GM19452 (cell line): ENCODE results near the gene RCOR2.

Experiments
- ATAC-seq: cut with Tn5 transposase; IDR thresholded peaks from one replicate; pipeline ENCODE4 v1.9.1; 2021; ENCODE audit not compliant: unreplicated experiment

RCOR2 gene

DNA sequence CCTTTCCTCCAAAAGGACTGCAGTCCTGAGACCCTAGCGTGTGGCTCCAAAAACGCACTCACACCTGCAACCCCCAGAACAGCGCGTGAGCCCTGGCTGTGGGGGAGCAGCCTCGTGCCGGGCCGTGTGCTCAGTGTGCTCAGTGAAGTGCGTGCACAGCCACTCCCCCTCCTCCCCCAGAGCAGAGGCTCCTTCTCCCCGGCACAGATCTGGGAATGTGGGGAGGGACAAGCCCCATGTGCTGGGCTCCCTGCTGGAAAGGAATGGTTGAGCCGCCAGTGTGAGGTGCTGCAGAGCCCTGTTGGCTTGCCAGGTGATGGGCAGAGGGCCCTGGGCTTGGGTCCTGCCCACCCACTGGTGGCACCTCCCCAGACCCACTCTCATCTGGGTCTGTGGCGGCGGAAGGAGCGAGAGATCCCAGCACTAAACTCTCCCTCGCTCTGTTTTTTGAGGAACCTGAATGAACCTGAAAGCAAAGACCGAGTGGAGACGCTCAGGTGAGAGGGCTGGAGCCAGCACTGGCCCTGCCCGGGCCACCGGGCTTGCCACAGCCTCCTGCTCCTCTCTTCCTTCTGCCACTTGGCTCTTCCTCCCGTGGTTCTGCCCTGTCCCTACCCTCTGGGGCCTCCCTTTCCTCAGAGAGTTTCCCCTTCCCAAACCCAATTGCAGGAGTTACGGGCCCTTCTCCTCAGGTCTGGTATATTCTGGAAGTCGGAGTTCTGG, 9.0 kb downstream of the RCOR2 start:
- ATAC-seq = no peak

DNA sequence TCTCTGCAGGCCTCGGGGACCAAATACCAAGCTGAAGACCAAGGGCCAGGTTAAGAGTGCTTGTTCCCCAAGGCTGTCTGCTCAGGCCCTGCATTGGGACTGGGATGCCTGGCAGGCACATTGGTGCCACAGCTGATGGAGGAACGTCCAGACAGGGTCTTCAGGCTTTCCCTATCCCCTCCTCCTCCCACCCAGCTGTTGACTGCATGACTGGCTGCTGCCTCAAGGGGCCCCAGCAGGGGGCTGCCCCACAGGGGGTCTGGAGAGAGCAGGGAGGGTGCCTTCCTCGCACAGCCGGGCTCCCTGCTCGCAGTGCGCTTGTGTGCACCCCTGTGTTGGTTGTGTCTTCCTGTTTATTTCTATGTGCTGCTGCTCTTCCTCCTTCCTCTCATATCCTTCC, 9.9 kb downstream of the RCOR2 start:
- ATAC-seq = no peak

DNA sequence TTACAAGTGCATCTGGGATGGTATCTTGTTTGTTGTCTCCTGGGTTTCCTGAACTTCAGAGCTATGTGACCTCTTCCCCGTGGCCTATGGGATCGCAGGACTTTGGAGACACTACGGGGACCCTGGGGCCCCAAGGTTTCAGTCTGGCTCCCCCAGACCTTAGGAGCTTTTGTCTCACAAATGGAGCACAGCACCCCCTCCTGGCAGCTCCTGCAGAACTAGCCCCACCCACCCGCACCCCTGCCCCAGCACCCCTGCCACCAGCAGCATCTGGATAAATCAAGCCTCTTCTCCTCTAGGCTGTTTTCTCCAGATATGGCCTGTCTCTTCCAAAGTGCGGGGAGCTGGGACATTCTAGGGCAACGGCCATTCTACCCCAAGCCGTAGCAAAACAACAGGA, 10.4 kb downstream of the RCOR2 start:
- no peak for ATAC-seq

DNA sequence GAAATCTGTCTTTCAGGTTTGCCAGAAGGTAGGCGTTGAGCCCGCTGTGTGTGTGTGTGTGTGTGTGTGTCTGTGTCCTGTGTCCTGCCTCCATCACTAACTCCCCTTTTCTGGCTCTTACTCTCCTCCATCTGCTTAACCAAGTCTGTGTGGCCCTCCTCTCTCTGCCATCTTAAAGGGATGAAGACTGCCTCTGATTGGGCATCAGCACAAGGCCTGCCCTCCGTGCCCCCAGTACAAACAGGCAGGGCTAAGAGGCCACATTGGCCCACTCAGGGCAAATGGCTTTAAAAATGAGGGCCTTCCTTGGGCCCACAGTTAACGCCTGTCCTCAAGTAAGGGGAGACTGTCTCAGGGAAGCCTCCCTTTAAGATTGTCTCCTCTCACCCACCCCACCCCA, 10.9 kb downstream of the RCOR2 start:
- ATAC-seq = no peak

DNA sequence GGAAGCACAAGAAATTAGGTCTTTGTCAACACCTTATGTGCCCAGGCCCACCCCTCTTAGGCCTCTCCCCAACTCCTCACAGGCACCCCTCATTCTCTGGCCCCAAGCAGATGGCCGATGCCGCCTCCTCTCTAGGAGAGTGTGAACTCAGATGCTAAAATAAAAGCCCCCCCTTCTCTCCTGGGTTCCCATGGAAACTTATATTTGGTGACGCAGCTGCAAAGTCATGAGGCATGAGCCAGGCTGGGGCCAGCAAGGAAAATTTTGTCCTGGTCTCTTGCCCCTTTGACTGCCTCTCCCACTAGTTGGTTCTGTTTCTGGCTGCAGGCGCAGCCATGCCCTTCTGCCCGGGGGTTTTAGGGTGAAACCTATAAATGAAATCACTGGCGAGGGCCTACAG, 11.8 kb downstream of the RCOR2 start:
- no peak for ATAC-seq

DNA sequence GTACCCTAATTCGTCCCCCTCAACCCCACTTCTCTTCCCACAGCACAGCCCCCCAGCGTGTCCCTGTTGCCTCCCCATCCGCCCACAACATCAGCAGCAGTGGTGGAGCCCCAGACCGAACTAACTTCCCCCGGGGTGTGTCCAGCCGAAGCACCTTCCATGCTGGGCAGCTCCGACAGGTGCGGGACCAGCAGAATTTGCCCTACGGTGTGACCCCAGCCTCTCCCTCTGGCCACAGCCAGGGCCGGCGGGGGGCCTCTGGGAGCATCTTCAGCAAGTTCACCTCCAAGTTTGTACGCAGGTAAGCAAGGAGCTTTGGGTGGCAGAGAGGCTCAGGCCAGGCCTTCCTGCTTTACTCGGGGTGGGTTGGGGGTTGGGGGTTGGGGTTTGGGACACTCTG, 12.2 kb downstream of the RCOR2 start:
- ATAC-seq = no peak

DNA sequence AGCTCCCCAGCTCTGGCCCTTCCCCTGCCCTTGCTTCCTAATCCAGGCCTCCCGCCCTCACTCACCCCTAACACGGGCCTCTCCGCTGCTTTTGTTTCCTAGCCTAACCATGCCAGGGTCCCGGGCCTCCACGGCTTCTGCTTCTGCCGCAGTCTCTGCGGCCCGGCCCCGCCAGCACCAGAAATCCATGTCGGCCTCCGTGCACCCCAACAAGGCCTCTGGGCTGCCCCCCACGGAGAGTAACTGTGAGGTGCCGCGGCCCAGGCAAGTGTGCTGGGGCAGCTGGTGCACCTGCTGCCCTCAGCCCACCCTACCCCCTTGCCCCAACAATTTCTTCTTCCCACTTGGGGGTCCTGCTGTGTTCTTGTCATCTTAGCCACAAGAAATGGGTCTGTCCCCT, 13.1 kb downstream of the RCOR2 start:
- no peak for ATAC-seq

DNA sequence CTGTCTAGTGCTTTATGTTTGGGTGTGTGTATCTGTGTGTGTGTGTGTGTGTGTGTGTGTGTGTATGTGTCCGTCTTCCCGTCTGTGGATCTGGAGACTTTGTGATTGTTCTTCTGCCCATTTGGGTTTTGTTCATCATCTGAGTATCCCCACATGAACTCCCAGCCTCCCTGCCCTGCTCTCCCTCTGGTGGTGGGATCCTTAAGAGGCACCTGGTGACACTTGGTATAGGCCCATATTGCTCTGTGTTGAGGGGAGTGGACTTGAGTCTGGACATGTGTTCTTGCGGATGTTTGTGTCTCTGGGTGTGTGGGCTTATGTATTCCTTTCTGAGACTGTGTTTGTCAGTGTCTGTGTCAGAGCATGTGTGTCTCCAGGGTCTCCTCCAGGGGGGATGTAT, 15.3 kb downstream of the RCOR2 start:
- ATAC-seq = no peak

DNA sequence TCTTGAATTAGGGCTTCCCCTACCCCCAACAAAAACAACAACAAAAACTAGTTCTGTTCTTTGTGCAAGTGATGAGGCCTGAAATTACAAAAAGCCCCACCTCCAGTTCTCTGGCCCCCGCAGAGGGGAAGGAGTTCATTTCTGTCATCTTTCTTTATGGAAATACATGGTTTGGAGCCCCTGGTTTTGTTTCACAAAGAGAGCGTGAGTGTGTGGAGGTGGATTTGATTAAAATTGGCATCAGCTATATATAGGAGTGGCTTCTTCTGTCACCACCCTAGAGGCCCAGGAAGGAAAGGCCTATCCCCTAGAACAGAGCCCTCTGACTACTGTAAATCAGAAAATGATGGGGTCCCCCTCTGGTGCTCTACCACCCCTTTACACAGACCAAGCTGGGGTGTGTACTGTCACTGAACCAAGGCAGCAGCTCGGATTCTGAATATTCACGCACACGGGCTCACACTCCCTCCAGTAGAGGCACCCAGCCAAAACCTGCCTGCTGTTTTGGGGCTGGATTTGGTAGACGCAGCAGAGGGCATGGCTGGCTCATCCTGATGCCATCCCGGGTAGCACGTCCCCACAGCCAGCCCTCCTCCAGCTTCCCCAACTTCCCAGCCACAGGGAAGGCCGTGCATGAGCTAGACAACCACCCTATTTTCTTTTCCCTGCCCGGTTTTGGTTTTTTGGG, 19.4 kb downstream of the RCOR2 start:
- no peak for ATAC-seq

DNA sequence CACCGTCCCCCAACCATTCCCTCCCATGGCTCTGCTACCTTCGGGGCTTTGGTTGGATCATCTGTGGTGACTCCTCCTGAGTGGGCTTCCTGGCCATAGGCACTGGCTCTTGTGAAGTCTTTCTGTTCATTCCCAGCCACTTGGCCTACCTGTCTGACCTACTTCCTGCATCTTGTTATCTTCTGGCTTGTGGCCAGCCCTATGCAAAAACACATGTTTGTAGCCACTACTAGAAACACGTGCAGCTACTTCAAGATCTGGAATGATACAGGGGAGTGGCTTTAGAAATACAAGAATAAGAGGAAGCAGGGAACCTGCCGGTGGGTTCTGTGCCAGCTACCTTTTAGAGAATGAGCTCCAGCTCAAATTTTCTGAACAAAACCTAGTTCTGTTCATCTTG, 20.9 kb downstream of the RCOR2 start:
- ATAC-seq = no peak

DNA sequence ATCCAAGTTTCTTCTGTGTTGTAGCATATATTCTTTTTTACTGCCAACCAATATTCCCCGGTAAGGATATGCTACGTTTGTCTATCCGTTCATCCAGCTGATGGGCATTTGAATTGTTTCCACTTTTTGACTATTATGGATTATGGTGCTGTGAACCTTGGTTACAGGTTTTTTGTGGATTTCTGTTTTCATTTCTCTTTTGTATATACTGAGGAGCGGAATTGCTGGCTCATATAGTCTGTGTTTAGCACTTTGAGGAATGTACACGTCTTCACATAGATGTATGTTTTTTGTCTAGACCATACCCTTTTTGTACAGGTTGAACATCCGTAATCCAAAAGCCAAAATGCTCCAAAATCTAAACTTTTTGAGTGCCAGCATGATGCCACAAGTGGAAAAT, 23.6 kb downstream of the RCOR2 start:
- ATAC-seq = no peak

DNA sequence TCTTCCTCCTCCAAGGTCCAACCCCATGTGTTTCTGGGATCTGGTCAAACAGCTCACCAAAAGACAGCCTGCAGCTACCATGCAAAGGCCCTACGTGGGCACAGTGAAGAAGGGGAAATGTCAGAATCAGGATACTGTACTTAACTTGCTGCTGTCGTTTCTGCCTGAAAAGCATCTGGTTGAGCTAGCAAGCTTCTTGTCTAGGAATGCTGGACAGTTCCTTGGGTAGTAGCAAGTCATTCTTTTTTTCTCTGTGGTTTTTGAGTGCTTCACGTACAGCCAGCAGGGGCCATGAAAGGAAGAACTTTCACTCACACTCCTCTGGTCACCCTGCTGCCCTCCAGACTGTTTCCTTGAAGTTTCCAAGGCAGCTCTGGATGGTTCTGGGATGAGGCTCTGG, 24.7 kb downstream of the RCOR2 start:
- no peak for ATAC-seq

DNA sequence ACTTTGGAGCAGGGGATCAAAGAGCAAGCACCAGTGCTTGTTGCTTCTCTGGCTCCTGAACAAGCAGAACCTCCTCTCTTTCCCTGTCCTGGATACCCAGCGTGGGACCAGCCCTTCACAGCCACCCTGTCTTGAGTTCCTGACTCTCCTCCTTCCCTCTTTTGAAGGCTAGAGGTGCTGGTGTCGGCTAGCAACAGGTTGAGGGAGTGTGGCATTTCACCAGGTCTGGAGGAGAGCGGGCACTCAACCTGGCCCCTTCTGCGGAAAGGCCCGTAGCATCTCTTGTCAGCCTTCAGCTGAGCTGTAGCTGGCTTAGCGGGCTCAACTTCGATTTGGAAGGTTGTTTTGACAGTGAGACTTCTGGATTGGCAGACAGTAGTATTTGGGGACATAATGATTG, 26.6 kb downstream of the RCOR2 start:
- no peak for ATAC-seq

DNA sequence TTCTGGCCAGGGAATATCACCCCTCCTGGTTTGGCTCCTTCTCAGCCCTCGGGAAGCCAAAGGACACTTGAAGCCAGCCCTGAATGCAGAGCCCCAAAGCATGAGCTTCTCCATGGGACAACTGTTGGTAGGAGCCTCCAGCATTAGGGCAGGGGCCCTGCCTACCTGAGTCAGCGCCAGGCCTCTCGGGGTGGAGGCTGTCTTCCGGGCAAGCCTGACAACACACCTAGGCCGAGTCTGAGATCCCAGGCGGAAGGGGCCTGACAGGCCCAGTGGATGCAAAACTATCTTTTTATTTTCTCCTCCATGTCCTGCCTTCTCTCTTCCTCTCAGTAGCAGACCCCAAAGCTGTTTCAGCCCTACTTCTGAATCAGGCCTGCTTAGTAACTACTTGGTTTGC, 27.6 kb downstream of the RCOR2 start:
- no peak for ATAC-seq

DNA sequence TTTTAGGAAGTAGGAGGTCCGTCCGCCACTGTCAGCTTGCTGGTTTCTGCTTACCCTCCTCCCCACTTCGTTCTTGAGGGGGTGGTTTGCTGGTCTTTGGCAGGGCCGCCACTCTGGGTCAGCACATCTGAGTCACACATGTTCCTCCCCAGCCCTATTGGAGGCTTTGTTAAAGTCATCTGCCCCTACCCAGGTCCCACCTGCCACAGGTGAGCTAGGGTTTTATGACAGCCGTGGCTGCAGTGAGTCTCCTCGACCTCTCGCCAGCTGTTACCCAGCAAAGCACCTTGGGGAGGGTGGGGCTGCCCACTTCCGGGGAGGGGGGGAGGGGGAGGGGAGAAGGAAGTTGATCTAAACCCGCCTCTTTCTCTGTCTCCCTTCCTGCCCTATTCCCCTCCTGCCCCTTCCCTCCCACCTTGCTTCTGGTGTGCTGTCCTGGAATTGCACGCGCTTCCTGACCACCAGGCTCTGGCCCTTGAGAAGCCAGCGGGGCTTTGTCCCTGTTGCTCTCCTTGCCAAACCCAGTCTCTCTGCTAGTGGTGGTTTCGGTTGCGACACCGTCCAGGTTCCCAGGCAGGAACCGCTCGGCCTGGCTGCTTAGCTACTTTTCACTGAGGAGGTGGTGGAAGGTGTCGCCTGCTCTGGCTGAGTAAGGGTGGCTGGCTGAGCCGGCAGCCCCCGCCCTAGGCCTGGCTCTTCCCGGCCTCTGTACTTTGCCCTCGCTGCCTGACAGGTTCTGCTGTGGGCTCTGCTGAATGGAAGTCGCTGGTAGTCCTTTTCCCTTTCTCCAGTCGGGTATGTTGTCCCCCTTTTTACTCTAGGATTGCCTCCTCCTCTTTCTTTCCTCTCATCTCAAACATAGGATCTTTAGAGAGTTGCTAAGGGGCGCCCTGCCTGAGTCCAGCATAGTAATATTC, 28.5 kb downstream of the RCOR2 start:
- peak; percentile 73 for ATAC-seq

DNA sequence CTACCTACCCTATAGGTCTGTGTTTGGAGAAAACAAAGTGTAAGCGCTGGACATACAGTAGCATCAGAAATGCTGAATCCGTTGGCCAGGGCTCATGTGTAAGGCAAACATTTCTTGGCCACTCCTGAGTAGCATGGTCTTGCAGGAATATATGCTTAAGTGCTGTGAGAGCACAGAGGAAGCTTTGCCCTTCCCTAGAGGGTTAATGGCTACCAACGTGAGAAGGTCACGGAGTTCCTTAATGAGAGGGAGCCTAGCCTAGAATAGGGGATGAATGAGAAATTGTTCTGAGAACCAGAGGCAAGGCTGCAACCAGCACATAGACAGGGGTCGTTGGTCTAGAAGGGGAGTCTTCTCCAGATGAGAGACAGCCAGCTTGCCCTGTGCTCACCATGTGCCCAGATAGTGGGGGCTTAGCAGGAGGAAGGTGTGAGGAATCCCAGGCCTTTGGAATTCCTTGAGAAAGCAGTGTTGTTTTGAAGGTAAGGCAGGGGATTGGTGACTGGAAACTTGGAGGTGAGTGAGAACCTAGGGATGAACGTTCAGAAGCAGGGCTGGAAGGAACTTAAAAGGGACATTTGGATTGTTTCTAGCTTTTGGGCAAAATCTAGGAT, 29.5 kb downstream of the RCOR2 start:
- no peak for ATAC-seq

DNA sequence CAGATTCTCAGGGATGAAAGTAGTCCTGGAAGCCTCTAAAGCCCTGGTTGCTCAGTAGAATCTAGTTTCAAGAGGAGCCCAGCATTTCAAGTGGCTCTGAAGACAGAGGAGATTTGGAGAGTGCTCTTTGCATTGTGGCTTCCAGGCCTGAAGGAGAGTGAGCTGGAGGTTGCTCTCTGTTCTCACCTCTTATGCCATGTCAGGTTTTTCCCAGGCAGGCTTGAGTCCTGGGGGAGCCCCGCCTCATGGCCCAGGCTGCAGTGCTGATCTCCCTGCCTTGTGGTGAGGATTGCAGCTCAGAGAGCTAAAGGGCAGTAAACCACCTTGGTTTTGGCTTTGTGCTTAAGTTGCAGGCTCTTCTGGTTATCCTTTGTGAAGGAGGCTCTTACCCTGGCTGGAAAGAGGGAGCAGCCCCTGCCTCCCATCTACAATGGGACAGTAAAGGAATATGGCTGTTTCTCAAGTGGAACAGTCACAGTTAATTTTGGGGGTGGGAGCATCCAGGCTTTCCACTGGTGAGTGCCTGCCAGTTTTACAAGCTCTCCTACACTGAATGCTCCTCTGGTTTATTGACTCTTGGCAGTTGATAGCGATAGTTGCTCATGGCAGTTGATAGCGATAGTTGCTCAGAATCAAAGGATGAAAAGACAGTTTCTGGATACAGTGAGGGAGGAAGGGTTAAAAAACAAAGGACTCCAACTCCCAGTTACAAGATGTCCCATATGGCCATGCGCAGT, 32.6 kb downstream of the RCOR2 start:
- ATAC-seq = no peak

DNA sequence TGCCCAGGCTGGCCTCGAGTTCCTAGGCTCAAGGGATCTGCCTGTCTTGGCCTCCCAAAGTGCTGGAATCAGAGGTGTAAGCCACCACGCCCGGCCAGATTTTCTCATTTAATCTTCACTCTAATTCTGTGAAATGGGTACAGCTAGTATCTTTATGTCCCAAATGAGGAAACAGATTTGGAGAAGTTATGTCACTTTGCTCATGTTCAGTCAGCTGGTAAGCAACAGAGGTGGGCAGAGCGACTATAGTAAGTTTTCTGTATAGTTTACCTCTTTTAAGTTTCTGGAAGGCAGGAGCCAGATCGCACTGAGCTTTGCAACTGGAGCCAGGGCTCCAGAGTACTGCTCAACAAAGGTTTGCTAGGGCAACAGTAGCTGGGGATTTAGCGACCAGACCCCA, 33.2 kb downstream of the RCOR2 start:
- ATAC-seq = no peak

DNA sequence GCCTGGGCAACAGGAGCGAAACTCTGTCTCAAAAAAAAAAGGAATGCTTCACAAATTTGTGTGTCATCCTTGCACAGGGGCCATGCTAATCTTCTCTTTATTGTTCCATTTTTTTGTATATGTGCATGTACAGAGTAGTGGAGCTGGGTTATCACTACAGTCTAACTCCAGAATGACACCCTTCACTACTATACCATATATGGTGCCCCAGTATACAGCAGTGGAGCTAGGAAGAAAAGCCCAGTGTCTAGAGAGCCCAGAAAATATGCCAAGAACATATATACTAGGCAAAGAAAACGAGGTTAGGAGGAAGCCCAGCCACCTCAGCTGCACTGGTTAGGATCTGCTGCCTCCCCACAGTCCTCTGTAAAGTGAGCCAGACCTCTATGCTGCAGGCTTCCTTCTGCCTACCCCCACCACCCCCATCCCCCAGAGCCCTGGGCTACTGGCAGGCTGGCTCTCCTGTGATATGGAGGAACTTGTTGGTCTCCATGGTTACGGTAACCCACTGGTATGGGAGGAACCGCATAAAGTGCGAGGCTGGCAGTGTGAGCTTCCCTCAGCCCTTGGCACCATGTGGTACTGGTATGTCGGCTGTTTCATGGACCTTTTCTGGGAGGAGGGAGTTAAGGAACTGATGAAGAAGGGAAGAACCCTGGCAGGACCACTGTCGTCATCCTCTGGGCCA, 34.3 kb downstream of the RCOR2 start:
- no peak for ATAC-seq

DNA sequence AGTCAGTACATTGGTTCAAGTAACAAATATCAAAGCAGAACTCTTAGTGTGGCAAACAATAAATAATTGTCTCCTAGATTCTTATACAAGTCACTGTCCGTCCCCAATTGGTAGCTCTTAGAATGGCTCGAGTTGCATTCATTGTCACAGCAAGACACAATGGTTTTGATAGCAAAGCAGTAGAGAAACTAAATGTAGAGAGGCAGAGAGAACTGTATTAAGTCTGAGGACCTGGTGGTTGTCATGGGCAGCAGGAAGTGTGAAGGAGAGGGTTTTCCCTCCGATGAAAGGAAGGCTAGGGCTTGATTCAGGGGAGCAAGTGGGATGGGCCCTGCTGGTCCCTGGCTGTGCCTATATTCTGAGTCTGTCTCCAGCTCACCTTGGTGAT, 36.6 kb downstream of the RCOR2 start:
- ATAC-seq = no peak
